GM12892 (cell line): ENCODE results near the gene ZNF594.

ENCODE experiments used
- POLR2A ChIP-seq: IDR thresholded peaks from 2 replicates; pipeline ENCODE4 v1.6.1; 2011; ENCODE audit warnings: low read depth, low read length, control low read depth
- POLR2AphosphoS5 ChIP-seq: IDR thresholded peaks from 2 replicates; pipeline ENCODE4 v1.6.1; 2011; ENCODE audit warnings: low read depth, low read length, control low read depth

GRCh38 chr17:5201011-5201410 lies 9.3 kb upstream of the ZNF594 start:
- TF ChIP-seq POLR2A = no peak
- TF ChIP-seq POLR2AphosphoS5 = no peak
